Right lung (tissue), 10 donors: Measurements from ENCODE around the gene ASAP2. TPM values are rescaled to one million over a fixed set of nuclear protein-coding genes. Genes with fewer than 3 reads are reported as not detected.

ENCODE experiments used
- DNase-seq, 2 donors: peaks; one replicate each; pipeline ENCODE4 v3.0.0-alpha.2; 2013
- long read RNA-seq, 8 donors: transcript quantifications; one replicate each; lab custom pipeline, GENCODE V29; 2026
- polyA plus RNA-seq, 5 donors: library from polyadenylated mRNA; unstranded; fragments of 120-200 nt; gene quantifications; one replicate each; pipeline versions ENCODE4 v1.2.1 to v1.2.3, GENCODE V29; 2013; ENCODE audit warnings: inconsistent platforms in 1 of 5, low replicate concordance in 1 of 5; ENCODE audit not compliant: insufficient read length in 5 of 5, insufficient read depth in 1 of 5

The ASAP2 gene
- 10 to 100 TPM; 22.4 to 36.3 (median 33.7) TPM for polyA plus RNA-seq
- long read RNA-seq, donor 1, partial matches to known transcripts: 166 of 173 reads
- long read RNA-seq, donor 1, other reads (novel, unspliced or antisense): 7 of 173 reads
- long read RNA-seq, donor 2, full-length matches to known transcripts: 2 of 86 reads
- long read RNA-seq, donor 2, partial matches to known transcripts: 77 of 86 reads
- long read RNA-seq, donor 2, other reads (novel, unspliced or antisense): 7 of 86 reads
- long read RNA-seq, donor 3, partial matches to known transcripts: 77 of 77 reads
- long read RNA-seq, donor 3, other reads (novel, unspliced or antisense): 0 of 77 reads
- long read RNA-seq, donor 4, partial matches to known transcripts: 0 of 1 reads
- long read RNA-seq, donor 4, other reads (novel, unspliced or antisense): 0 of 1 reads
- long read RNA-seq, donor 5, partial matches to known transcripts: 33 of 33 reads
- long read RNA-seq, donor 5, other reads (novel, unspliced or antisense): 0 of 33 reads
- long read RNA-seq, donor 6, full-length matches to known transcripts: 1 of 148 reads
- long read RNA-seq, donor 6, partial matches to known transcripts: 113 of 148 reads
- long read RNA-seq, donor 6, other reads (novel, unspliced or antisense): 34 of 148 reads
- long read RNA-seq, donor 7, full-length matches to known transcripts: 3 of 80 reads
- long read RNA-seq, donor 7, partial matches to known transcripts: 64 of 80 reads
- long read RNA-seq, donor 7, other reads (novel, unspliced or antisense): 13 of 80 reads
- long read RNA-seq, donor 8: 0 reads

- DNase-seq: peak; percentile 66 to 72
Observed at GRCh38 chr2:9205963-9206948, at the start of gene ASAP2. TSS of gene ASAP2 (plus strand) at chr2:9206812. CDS start at chr2:9207105, 293 bp downstream.

GRCh38 chr2:9158786-9159779, 47.5 kb upstream of the ASAP2 start:
- DNase-seq: no peak

- DNase-seq: no peak
Observed at GRCh38 chr2:9160732-9161131, 45.9 kb upstream of the ASAP2 start.

GRCh38 chr2:9162841-9163240, 43.8 kb upstream of the ASAP2 start:
- no peak for DNase-seq

GRCh38 chr2:9163306-9164111, 43.1 kb upstream of the ASAP2 start:
- DNase-seq: no peak

GRCh38 chr2:9164112-9164608, 42.5 kb upstream of the ASAP2 start:
- no peak for DNase-seq

GRCh38 chr2:9165625-9166024, 41.0 kb upstream of the ASAP2 start:
- DNase-seq: no peak

- no peak for DNase-seq
Observed at GRCh38 chr2:9166579-9167377, 39.8 kb upstream of the ASAP2 start.

GRCh38 chr2:9167718-9168657, 38.6 kb upstream of the ASAP2 start:
- DNase-seq: no peak

- no peak for DNase-seq
Observed at GRCh38 chr2:9168821-9169221, 37.8 kb upstream of the ASAP2 start.

- no peak for DNase-seq
Observed at GRCh38 chr2:9169349-9170107, 37.1 kb upstream of the ASAP2 start.

GRCh38 chr2:9170458-9171130, 36.0 kb upstream of the ASAP2 start:
- no peak for DNase-seq

- peak in 1 of 2 donors; percentile 25 for DNase-seq
Observed at GRCh38 chr2:9174771-9175437, 31.7 kb upstream of the ASAP2 start.

GRCh38 chr2:9178110-9178903, 28.3 kb upstream of the ASAP2 start:
- peak in 1 of 2 donors; percentile 23 for DNase-seq
